NCI-H2227 (cell line): ENCODE results near the gene SLC26A1.

Experiments
- DNase-seq: peaks from one replicate; lab custom pipeline; 2025; ENCODE audit not compliant: unreplicated experiment; lab: John Stamatoyannopoulos, UW

Gene SLC26A1

DNA sequence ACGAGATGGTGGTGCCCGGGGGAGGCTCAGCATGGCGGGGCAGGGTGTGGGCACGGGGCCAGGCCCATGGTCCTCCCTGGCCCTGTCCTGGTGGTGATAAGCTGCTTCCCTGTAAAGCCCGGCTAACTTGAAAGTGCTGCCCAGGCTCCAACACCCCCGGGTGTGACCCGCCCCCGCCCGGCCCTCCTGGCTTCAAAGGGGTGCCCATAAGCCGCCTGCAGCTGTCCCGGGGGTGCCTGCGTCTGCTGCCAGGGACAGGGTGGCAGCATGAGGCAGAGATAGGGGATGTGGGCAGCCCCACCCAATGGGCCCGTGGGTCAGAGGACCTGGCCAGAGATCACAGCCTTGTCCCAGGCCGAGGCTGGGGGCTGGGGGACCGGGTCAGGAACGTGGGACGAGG is 36.3 kb upstream of the SLC26A1 start:
- DNase-seq, result no peak

DNA sequence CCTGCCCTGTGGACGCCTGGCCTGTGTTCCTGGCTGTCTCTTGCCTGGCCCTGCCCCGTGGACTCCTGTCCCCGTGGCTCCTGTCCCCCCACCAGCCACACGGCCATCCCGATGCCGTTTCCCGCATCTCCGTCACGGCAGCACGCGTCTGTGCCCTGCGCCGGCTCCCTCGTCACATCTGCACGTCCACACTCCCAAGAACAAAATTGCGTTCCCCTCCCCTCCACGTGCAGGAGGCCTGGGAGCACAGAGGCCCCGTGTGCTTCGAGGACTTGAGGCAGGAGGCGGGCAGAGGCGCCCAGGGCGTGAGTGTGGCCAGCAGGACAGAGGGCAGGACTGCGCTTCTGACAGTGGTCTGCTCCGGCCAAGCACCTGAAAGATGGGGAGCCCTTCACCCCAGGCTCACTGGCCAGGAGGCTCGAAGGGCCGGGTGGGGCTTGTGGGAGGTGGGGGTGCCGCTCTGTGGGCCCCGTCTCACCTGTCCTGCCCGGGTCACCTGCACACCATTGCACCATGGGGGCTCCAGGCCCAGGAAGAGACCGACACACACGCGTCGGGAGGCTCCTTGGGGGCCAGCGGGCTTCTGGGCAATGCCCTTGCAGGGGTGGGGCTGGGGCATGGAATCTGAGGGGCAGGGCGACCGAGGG is 35.5 kb upstream of the SLC26A1 start:
- DNase-seq, result no peak

DNA sequence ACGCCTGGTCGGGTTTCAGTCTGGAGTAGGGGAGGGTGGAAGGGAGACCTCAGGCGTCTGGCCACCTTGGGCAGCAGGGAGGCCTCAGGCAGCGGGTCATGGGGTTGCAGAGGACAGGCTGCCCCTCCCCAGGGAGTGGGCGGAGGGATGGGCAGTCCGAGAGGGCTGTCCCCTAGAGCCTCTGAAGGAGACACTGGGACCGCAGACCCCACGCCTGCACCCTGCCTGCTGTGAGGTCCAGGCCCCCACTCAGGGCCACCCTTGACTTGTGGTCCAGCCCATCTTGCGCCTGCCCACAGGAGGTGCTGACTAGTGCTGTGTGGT is 34.7 kb upstream of the SLC26A1 start:
- no peak for DNase-seq

DNA sequence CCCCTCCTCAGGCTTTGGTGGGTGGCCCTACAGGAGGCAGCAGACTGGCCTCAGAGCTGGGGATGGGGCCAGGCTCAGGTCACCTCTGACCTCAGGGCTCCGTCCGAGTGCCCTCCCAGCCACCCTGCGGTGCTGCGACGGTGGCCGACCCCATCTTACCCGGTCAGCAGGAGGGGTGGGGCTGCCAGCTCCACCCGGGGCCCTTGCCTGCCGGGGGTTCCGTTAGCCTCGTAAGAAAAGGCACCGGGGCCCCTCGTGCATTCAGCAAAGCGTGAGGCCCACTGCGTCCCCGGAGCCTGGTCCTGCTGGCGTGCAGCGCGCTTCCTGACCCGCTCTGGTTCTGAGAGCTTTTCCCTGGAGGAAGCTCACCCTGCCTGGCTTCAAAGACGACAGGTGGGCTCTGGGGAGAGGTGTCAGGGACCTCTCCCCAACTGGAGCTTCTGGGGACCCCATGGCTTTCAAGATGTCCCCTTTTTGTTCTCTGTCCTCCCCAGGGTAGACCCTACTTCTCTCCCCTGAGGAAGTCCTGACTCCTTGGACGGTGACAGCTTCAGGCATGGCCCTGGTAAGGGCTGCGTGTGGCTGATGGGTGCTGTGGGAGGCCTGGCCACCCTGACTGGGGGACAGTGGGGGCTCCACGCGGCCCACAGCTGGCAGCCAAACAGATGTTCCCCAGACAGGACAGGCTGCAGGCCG is 34.2 kb upstream of the SLC26A1 start:
- DNase-seq, result no peak

DNA sequence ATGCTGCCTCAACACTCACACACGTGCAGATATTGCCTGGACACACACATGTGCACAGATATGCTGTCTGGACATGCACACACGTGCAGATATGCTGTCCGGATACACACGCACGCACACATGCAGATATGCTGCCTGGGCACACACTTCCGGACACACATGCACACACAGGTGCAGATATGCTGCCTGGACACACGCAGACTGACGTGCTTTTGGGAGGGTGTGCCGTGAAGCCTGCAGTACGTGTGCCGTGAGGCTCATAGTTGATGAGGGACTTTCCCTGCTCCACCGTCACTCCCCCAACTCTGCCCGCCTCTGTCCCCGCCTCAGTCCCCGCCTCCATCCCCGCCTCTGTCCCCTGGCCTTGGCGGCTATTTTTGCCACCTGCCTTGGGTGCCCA is 32.9 kb upstream of the SLC26A1 start:
- no peak for DNase-seq

DNA sequence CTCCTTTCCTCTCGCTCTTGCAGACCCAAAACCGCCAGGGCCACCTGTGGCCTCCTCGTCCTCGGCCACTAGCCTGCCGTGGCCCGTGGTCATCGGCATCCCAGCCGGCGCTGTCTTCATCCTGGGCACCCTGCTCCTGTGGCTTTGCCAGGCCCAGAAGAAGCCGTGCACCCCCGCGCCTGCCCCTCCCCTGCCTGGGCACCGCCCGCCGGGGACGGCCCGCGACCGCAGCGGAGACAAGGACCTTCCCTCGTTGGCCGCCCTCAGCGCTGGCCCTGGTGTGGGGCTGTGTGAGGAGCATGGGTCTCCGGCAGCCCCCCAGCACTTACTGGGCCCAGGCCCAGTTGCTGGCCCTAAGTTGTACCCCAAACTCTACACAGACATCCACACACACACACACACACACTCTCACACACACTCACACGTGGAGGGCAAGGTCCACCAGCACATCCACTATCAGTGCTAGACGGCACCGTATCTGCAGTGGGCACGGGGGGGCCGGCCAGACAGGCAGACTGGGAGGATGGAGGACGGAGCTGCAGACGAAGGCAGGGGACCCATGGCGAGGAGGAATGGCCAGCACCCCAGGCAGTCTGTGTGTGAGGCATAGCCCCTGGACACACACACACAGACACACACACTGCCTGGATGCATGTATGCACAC is 31.8 kb upstream of the SLC26A1 start:
- DNase-seq, result no peak

DNA sequence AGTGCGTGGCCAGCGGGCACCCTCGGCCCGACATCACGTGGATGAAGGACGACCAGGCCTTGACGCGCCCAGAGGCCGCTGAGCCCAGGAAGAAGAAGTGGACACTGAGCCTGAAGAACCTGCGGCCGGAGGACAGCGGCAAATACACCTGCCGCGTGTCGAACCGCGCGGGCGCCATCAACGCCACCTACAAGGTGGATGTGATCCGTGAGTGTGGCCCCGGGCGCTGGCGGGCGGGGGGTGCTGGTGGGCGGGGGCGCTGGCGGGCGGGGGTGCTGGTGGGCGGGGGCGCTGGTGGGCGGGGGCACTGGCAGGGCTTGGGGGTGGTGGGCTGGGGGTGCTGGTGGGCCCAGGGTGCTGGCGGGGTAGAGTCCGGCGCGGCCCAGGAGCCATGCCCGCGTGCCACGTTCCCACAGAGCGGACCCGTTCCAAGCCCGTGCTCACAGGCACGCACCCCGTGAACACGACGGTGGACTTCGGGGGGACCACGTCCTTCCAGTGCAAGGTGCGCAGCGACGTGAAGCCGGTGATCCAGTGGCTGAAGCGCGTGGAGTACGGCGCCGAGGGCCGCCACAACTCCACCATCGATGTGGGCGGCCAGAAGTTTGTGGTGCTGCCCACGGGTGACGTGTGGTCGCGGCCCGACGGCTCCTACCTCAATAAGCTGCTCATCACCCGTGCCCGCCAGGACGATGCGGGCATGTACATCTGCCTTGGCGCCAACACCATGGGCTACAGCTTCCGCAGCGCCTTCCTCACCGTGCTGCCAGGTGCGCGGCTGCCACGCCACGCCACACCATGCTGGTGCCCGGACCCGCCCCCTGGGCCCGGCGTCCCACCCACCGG is 30.9 kb upstream of the SLC26A1 start:
- DNase-seq, result no peak

DNA sequence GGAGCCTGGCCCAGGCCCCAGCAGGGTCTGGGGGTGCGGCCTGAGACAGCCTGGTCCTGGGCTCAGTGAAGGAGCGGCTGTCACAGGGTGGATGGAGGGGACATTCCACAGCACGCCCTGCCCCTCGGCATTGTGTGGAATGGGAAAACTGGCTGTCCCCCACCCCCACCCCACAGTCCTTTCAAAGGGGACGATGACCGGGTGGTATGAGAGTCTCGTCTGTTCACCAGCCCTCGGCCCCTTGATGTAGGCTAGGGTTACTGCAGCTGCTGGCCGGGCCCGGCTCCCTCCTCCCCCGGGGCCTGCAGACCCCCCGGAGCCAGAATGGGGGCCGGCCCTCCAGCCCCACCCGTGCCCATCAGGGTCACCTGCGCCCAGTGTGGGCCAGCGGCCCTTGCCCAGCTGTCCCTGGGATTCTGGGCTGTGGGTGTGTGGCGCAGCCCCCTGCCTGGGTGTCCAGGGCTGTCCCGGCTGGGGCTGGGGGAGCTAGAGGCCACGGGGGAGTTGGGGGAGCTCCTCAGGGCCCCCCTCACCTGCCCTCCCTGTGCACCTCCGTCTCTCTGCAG is 30.0 kb upstream of the SLC26A1 start:
- no peak for DNase-seq

DNA sequence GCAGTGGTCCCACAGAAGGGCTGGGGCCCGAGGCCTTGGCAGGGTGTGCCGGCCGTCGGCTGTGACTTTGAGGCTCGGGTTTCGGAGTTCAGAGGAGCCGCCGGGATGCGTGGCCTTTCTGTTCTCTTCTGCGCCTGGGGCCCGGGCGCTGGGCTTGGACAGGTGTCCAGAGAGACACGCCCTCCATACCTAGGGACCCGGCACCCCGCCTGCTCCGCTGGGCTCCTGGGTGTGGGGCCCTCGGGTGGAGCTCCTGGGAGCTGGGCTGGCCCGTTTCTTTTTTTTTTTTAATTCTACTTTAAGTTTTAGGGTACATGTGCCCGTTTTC is 29.5 kb upstream of the SLC26A1 start:
- DNase-seq, result no peak

DNA sequence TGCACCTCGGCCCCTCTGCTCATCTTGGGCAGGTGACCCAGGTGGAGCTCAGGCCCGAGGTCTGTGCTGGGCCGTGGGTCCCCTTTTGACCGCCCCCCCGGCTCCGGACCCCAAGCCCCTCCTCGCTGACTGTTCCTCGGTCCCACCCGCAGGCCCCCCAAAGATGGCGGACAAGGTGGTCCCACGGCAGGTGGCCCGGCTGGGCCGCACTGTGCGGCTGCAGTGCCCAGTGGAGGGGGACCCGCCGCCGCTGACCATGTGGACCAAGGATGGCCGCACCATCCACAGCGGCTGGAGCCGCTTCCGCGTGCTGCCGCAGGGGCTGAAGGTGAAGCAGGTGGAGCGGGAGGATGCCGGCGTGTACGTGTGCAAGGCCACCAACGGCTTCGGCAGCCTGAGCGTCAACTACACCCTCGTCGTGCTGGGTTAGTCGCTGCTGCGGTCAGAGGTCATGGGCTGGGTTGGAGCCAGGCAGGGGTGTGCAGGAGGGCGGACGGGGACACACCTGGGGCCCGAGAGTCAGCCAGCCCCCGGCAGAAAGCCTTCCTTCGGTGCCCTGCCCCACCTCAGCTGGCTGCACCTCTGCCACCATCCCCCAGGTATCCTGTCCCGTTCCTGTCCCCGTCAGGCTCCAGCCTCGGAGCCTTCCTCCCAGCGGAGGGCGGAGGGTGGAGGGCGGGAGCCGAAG is 29.0 kb upstream of the SLC26A1 start:
- DNase-seq, result no peak

DNA sequence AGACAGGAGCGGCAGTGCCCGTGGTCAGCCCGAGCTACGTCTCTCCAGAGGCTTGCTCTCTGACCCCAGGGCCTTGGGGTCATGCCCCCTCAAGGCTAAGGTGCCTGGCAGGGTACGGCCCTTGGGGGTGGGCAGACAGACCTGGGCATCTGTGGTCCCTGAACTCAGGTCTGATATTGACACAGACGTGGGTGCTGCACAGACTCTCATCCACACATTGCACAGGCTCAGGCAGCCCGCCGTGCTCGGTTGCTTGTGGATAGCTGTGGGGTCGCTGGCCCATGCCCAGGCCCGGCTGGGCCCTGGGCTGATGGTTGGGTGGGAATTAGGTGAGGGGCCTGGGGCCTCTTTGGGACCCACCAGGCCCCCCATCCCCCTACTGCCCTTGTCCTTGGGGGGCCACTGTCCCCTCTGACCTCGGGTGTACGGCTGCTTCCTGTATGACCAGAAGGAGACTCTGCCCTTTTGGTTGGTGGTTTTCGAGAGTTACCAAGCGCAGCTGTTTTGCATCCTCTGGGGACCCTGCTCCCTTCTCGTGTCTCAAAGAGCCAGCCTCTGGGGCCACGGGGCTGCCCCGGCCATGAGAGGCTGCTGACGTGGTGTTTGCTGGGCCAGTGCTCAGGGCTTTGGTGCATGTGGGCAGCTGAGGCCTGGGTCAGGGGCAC is 28.3 kb upstream of the SLC26A1 start:
- DNase-seq, result no peak

DNA sequence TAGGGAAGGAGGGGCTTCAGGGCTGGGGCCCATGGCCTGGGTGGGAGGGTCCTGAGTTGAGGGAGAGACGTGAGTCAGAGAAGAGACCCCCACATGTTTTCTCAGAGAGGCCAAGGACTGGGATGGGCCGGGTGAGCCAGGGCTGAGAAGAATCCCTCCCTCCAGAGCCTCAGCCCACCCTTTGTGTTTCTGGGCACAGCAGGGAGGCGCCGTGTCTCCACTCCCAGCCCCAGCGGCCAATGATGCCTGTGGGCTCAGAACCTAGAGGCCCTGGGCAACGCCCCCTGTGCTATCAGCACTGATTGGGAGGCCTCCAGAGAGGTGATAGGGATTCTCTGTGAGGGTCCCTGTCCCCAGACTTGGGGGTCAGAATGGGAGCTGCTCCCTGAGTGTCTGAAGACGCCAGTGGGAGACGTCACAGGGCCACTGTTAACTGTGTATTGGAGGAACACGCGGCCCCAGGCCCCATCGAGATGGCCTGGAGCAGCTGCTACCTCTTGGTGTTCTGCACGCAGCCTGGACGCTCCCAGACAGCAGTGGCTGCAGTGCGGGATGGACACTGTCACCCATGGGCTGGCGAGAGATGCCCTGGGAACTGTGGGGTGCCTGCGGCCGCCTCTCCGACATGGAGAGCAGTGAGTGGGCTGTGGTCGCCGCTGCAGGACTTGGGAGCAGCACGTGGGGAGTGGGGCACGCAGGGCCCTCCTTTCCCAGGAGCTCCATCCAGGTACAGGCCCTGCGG is 26.7 kb upstream of the SLC26A1 start:
- no peak for DNase-seq

DNA sequence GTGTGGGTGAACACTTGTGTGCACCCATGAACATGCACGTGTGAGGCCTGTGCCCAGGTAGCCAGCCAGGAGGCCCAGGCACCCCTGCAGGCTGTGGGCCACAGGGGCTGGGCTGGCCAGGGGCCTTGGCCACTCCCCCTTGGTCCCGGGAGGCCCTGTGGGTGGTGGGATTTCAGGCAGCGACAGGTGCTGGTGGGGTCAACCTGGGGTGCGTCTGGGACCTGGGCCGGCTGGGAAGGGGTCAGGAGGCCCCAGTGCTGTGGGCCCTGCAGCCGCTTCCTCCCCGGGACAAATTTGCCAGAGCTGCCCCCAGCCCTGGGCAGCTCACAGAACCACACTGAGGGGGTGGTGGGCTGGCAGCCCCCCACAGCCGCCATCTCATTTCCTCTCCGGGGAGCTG is 26.1 kb upstream of the SLC26A1 start:
- no peak for DNase-seq

DNA sequence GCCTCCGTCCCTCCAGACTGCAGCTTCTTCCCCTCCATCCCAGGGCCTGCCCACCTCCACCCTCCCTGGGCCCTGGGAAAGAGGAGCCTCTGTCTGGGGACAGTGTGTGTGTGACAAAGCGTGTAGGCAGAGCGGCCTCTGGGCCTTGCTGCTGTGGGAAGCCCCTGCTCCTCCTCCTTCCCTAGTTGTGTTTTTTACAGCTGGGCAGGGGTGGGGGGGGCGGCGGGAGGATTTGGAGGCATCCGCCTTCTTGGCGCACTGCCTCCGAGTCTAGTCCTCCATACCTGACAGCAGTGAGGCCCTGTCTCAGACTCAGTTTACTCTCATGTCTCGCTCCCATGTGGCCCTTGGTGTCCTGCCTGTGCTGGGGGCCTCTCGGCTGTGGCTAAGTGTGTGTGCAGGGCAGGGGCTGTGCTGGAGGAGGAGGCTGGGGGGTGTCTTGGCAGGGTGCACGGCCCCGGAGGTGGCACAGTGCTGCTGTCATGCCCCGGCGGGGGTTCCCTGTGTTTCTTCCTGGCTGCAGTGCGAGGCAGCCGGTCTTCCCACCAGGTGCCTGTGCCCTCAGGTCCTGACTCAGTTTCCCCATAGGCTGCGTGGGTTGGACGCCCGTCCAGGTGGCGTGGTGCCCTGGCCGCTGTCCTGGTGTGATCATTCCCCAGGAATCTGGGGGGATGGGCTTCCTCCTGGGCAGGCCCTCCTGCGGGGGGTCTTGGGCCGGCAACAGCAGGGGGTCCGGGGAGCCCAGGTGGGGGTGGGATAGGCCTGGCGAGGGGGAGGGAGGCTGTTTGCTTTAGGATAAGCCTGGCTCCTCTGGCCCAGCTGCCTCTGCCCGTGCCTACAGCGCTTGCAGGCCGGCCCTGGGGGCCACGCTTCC is 25.2 kb upstream of the SLC26A1 start:
- no peak for DNase-seq

DNA sequence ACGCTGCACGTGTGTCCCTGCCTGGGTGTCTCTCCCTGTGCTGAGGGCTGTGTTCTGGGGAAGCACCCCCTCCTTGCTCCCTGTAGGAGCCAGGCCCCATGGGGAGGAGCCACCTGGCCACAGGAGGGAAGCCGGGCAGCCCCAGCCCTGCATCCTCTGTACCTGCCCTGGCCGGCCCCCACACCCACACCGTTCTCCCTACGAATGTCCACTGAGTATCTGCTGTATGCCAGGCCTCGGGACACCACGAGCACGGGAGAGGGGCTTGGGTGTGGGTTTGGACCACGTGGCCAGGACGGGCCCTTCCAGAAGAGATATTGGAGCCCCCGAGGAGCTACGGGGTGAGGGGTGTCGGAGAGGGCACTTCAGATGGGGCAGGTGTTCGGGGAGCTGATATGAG is 24.5 kb upstream of the SLC26A1 start:
- no peak for DNase-seq

DNA sequence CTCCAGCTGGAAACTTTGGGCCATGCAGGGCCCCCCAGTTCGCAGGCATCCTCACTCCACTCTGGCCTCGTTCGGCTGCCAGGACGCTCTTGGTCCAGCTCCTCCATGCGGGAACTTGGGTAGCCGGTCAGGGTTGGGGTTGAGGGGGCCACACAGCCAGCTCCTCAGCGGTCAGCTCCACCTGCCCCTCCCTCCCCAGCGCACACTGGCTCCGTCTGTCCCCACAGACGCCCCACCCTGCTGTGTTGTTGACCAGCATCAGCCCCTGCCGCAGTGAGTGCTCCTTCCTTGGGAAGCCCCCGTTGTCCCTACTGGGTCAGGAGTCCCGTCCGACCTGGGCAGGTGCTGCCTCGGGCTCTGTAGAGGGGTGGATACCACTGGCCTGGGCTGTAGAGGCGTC is 24.0 kb upstream of the SLC26A1 start:
- DNase-seq, result no peak

DNA sequence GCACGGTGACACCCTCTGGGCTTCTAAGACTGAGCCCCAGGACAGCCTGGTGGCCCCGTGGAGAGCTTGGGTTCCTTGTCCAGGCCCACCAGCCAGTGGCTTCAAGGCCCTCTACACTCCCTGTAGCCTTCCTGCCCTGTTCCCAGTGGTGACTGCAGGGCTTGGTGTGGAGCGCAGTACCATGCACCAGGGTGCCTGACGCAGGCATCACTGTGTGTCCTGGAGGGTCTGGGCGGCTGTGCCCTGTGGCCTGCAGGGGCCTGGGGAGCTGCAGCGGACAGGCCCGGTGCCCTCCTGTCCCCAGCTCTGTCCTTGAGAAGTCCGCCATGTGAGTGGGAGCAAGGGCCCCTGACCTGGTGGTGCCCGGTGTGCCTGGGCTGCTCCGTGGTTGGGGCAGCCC is 22.5 kb upstream of the SLC26A1 start:
- no peak for DNase-seq

DNA sequence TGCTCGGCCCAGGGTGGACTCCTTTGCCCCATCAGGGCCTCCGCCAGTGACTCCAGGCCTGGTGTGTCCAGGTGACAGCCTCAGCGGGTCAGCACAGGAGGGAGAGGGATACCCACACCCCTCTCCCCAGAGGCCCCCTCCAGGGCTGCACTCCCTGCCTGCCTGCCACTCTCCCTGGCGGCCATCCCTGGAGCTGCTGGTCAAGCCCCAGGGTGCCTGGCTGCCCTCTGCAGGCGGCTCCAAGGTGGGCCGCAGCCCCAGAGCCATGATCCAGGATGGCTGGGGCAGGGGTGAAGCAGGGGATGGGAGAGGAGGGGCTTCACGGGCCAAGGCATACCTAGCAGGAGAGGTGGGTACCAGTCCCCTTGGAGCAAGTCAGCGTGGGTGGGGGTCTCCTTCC is 22.0 kb upstream of the SLC26A1 start:
- DNase-seq, result no peak
